K562 (cell line): Measurements from ENCODE around the gene NDUFAF8. TPM values are rescaled to one million over a fixed set of nuclear protein-coding genes. Genes with fewer than 3 reads are reported as not detected.

Source experiments
- ATAC-seq: fragments of 200-7000 bp; cut with Tn5 transposase; 3 replicates; pipeline ENCODE4 v1.9.1; 2020; ENCODE audit warnings: moderate library complexity
- BruUV-seq: library from RNA; stranded (reverse); fragments of 400-500 nt; replicated peaks from 2 replicates; lab custom pipeline; 2021; lab: Mats Ljungman, UMichigan
- CTCF ChIA-PET: fragments of 300-600 bp; formaldehyde crosslinking; extraction: SDS; loops from one replicate; lab custom pipeline; 2021; ENCODE audit warnings: low intra/inter-chr PET ratio; lab: Yijun Ruan, JAX
- POLR2A ChIA-PET: fragments of 300-600, 350-650 bp; sonication (Branson Sonifier 250); formaldehyde crosslinking; extraction: SDS; loops from one replicate; lab custom pipeline; 2021; ENCODE audit warnings: antibody characterized with exemption, inconsistent platforms; lab: Yijun Ruan, JAX
- DNase-seq, 4 experiments: peaks; one replicate each; pipeline versions ENCODE4 v3.0.0 to v3.0.0-alpha.2; 2011 to 2018; ENCODE audit warnings: low spot score in 3 of 4, mixed read lengths in 3 of 4; ENCODE audit errors: extremely low read depth in 1 of 4
- FAIRE-seq: peaks from 2 replicates; lab custom pipeline; 2011; peaks lifted over from hg19 to GRCh38; lab: Jason Lieb, UNC
- H2AFZ ChIP-seq: 2 replicates; pipeline ENCODE4 v1.6.0; 2011; ENCODE audit warnings: low read depth, low read length, control low read depth, inconsistent platforms
- H3K27ac ChIP-seq: fragments of 200-600 bp; 3 replicates; pipeline ENCODE4 v1.8.0; 2011; ENCODE audit warnings: low read depth, mild to moderate bottlenecking, control low read depth, inconsistent platforms, low read length, moderate library complexity, mixed read lengths; ENCODE audit errors: extremely low read depth
- H3K27me3 ChIP-seq, 2 experiments: fragments of 300-600 bp in 1 of 2; 2 replicates in 1 of 2; 3 replicates in 1 of 2; pipeline versions ENCODE4 v1.6.0 to v1.8.0; 2011; ENCODE audit warnings: inconsistent platforms in 2 of 2, low read length in 2 of 2, mild to moderate bottlenecking in 1 of 2, mixed read lengths in 1 of 2, moderate library complexity in 1 of 2; ENCODE audit not compliant: control insufficient read depth in 2 of 2, insufficient read depth in 2 of 2
- H3K36me3 ChIP-seq: fragments of 300-600 bp; 3 replicates; pipeline ENCODE4 v1.8.0; 2011; ENCODE audit warnings: mild to moderate bottlenecking, low read length, inconsistent platforms; ENCODE audit not compliant: control insufficient read depth, insufficient read depth
- H3K4me1 ChIP-seq, 2 experiments: fragments of 200-600 bp in 1 of 2; replicated peaks in 1 of 2; 2 replicates in 1 of 2; 3 replicates in 1 of 2; pipeline versions ENCODE4 v1.5.1 to v1.8.0; 2011; ENCODE audit warnings: inconsistent platforms in 2 of 2, low read length in 2 of 2, mild to moderate bottlenecking in 1 of 2, mixed read lengths in 1 of 2, moderate library complexity in 1 of 2; ENCODE audit not compliant: control insufficient read depth in 2 of 2, insufficient read depth in 2 of 2
- H3K4me2 ChIP-seq: 2 replicates; pipeline ENCODE4 v1.6.1; 2011; ENCODE audit warnings: low read length, control low read depth, inconsistent platforms, mixed read lengths; ENCODE audit not compliant: insufficient read depth
- H3K4me3 ChIP-seq: fragments of 200-600 bp; sonication (generic), shearing (Covaris generic); 2 replicates; pipeline ENCODE4 v1.5.1; 2016; ENCODE audit warnings: control low read depth, inconsistent platforms
- H3K79me2 ChIP-seq: fragments of 200-600 bp; 3 replicates; pipeline ENCODE4 v1.8.0; 2011; ENCODE audit warnings: low read length, inconsistent platforms; ENCODE audit not compliant: control insufficient read depth, insufficient read depth
- H3K9ac ChIP-seq, 2 experiments: 2 replicates each; pipeline versions ENCODE4 v1.6.0 to v1.6.1; 2011; ENCODE audit warnings: low read depth in 2 of 2, low read length in 2 of 2, control low read depth in 1 of 2, inconsistent platforms in 1 of 2, mild to moderate bottlenecking in 1 of 2, mixed read lengths in 1 of 2; ENCODE audit not compliant: insufficient read depth in 1 of 2
- H3K9me1 ChIP-seq: one replicate; pipeline ENCODE4 v1.6.0; 2011; ENCODE audit warnings: inconsistent platforms, mild to moderate bottlenecking, low read length, moderate library complexity; ENCODE audit not compliant: control insufficient read depth, insufficient read depth
- H3K9me3 ChIP-seq: replicated peaks from 2 replicates; pipeline ENCODE4 v1.5.1; 2011; ENCODE audit warnings: low read depth, low read length, inconsistent platforms; ENCODE audit not compliant: control insufficient read depth, insufficient read depth
- H4K20me1 ChIP-seq: replicated peaks from 2 replicates; pipeline ENCODE4 v1.6.1; 2011; ENCODE audit warnings: low read length, inconsistent platforms, mixed read lengths; ENCODE audit not compliant: control insufficient read depth, insufficient read depth
- ASH1L ChIP-seq: fragments of 450-650 bp; IDR thresholded peaks from 2 replicates; pipeline ENCODE4 v1.6.1; 2018; ENCODE audit warnings: borderline replicate concordance, mild to moderate bottlenecking, low read depth; ENCODE audit not compliant: partially characterized antibody
- CREM ChIP-seq: IDR thresholded peaks from 2 replicates; pipeline ENCODE4 v1.6.1; 2014; ENCODE audit warnings: antibody characterized with exemption, low read depth
- DNMT1 ChIP-seq: fragments of 450-650 bp; IDR thresholded peaks from 2 replicates; pipeline ENCODE4 v1.6.1; 2016; ENCODE audit warnings: antibody characterized with exemption, mild to moderate bottlenecking
- EHMT2 ChIP-seq: fragments of 450-650 bp; IDR thresholded peaks from 2 replicates; pipeline ENCODE4 v1.6.1; 2018; ENCODE audit warnings: antibody characterized with exemption
- HDAC2 ChIP-seq: fragments of 450-650 bp; IDR thresholded peaks from 2 replicates; pipeline ENCODE4 v1.6.1; 2016; ENCODE audit warnings: mild to moderate bottlenecking
- HDGF ChIP-seq: fragments of 450-650 bp; IDR thresholded peaks from 2 replicates; pipeline ENCODE4 v1.6.1; 2016
- HLTF ChIP-seq: fragments of 450-650 bp; IDR thresholded peaks from 2 replicates; pipeline ENCODE4 v1.6.1; 2016
- IFI16 ChIP-seq: fragments of 250-450 bp; sonication (Bioruptor Pico); IDR thresholded peaks from 2 replicates; pipeline ENCODE4 v2.1.2; 2022; ENCODE audit warnings: mild to moderate bottlenecking, inconsistent platforms
- LEF1 ChIP-seq: fragments of 450-650 bp; IDR thresholded peaks from 2 replicates; pipeline ENCODE4 v1.6.1; 2016; ENCODE audit warnings: mild to moderate bottlenecking
- MCM3 ChIP-seq: fragments of 450-650 bp; IDR thresholded peaks from 2 replicates; pipeline ENCODE4 v1.6.1; 2016
- MCM7 ChIP-seq, 2 experiments: fragments of 450-650 bp; IDR thresholded peaks; 2 replicates each; pipeline ENCODE4 v1.6.1; 2016 to 2018
- NCOA1 ChIP-seq: fragments of 450-650 bp; IDR thresholded peaks from 2 replicates; pipeline ENCODE4 v1.6.1; 2016; ENCODE audit warnings: low read depth
- PYGO2 ChIP-seq: fragments of 450-650 bp; IDR thresholded peaks from 2 replicates; pipeline ENCODE4 v1.6.1; 2016; ENCODE audit warnings: mild to moderate bottlenecking, missing genetic modification characterization, moderate library complexity, missing compliant biosample characterization
- RAD21 ChIP-seq, 2 experiments: fragments of 250-450 bp in 1 of 2; fragments of 450-650 bp in 1 of 2; sonication (Bioruptor Pico) in 1 of 2; formaldehyde crosslinking in 1 of 2; IDR thresholded peaks in 1 of 2; conservative IDR thresholded peaks in 1 of 2; 2 replicates each; pipeline versions ENCODE4 v1.4.0 to v1.8.0; 2020 to 2022; ENCODE audit warnings: mild to moderate bottlenecking in 2 of 2, moderate library complexity in 1 of 2
- RFX1 ChIP-seq: fragments of 450-650 bp; IDR thresholded peaks from 2 replicates; pipeline ENCODE4 v1.6.1; 2016; ENCODE audit warnings: mild to moderate bottlenecking, moderate library complexity
- SLC30A9 ChIP-seq: fragments of 250-450 bp; sonication (Bioruptor Pico); IDR thresholded peaks from 2 replicates; pipeline ENCODE4 v1.8.0; 2022; ENCODE audit warnings: mild to moderate bottlenecking, moderate library complexity
- SMARCA4 ChIP-seq: fragments of 450-650 bp; IDR thresholded peaks from 2 replicates; pipeline ENCODE4 v1.6.1; 2016
- YY1 ChIP-seq, 3 experiments: IDR thresholded peaks; 2 replicates each; pipeline ENCODE4 v1.6.1; 2011; ENCODE audit warnings: low read length in 2 of 3, mild to moderate bottlenecking in 2 of 3, moderate library complexity in 2 of 3, borderline replicate concordance in 1 of 3, control low read depth in 1 of 3, low read depth in 1 of 3; ENCODE audit not compliant: insufficient read depth in 3 of 3, insufficient replicate concordance in 2 of 3, control insufficient read depth in 1 of 3, insufficient read length in 1 of 3; ENCODE audit errors: extremely low read depth in 1 of 3
- ZC3H8 ChIP-seq: fragments of 450-650 bp; IDR thresholded peaks from 2 replicates; pipeline ENCODE4 v1.6.1; 2017
- ZFP91 ChIP-seq: sonication (generic); formaldehyde crosslinking; IDR thresholded peaks from 2 replicates; pipeline ENCODE4 v1.8.0; 2022; ENCODE audit warnings: mild to moderate bottlenecking, missing genetic modification reagents
- WGBS: fragments of 100-300 bp; shearing (Covaris generic); methylation state at CpG from one replicate; pipeline ENCODE4 v1.1.6; 2016; ENCODE audit warnings: low coverage, mixed read lengths; ENCODE audit not compliant: insufficient coverage; ENCODE audit errors: missing lambda C conversion rate; 5-methylcytosine and 5-hydroxymethylcytosine counted together
- in situ Hi-C: fragments of 300-500 bp; cut with MboI; formaldehyde crosslinking; loops from 4 replicates; pipeline ENCODE4 v1.15.0; 2018; ENCODE audit warnings: inconsistent platforms, mixed read lengths
- intact Hi-C: fragments of 100-400 bp; cut with micrococcal nuclease; formaldehyde crosslinking; loops from 2 replicates; pipeline ENCODE4 v1.14.2; 2022
- polyA plus RNA-seq, 8 experiments: library from polyadenylated mRNA; depleted of rRNA in 4 of 8; stranded (reverse) in 5 of 8; unstranded in 3 of 8; fragments of >200 nt; fragmentation: Nextera tagmentation in 2 of 8; fragmentation: Illumina TruSeq in 1 of 8; extraction: Ambion mirVana in 2 of 8; extraction: Trizol in 1 of 8; gene quantifications; 2 replicates each; pipeline versions ENCODE4 v1.2.1 to v1.2.3, GENCODE V29; 2011 to 2014; ENCODE audit warnings: inconsistent platforms in 1 of 8, missing spikeins in 1 of 8
- total RNA-seq, 7 experiments: library from RNA; depleted of rRNA in 6 of 7; stranded (reverse); fragments of >200 nt in 6 of 7; fragmentation: Illumina TruSeq in 2 of 7; extraction: Trizol in 2 of 7; gene quantifications; 2 replicates each; pipeline versions ENCODE4 v1.2.1 to v1.2.3, GENCODE V29; 2011 to 2021; ENCODE audit warnings: low replicate concordance in 1 of 7
- TF ChIP-seq, protein P1 (sequence below): fragments of 450-650 bp; formaldehyde crosslinking; IDR thresholded peaks from 2 replicates; pipeline ENCODE4 v1.4.0; 2020; ENCODE audit warnings: mild to moderate bottlenecking, moderate library complexity

The NDUFAF8 gene
- total and polyA plus RNA-seq, 9 of the 15 experiments (the other 6 are each of a cell fraction or from before 2014, with no cell fraction given): 13.5 to 144 (median 90.0) TPM

GRCh38 chr17:81253358-81254131 is 14.4 kb downstream of the NDUFAF8 start:
- H3K4me1 ChIP-seq: peaks cover 0 to 44% of the 10 kb centered on the region in 2 experiments; a peak in 1 of 5 replicates
- H4K20me1 ChIP-seq: no peaks in the 10 kb centered on the region; the same call in 1 of the 2 replicates
- peak; percentile 83 for ATAC-seq
- intact Hi-C loops (loop anchor here (2.0 to 5.0 kb wide), 2 partner anchors 39 to 231 kb away; no protein-coding TSS in a partner anchor), in situ Hi-C loops (no loop called here)
- H3K36me3 ChIP-seq: peaks cover 37% of the 10 kb centered on the region; the same call in 1 of the 3 replicates
- peak; percentile 66 to 77 (median 72) for DNase-seq
- H3K9me3 ChIP-seq: no peaks in the 10 kb centered on the region
- no peak overlapping the region for H3K27ac ChIP-seq
- no peaks in the 10 kb centered on the region for H3K27me3 ChIP-seq
- H2AFZ ChIP-seq: no peak overlapping the region
- H3K79me2 ChIP-seq: no peaks in the 10 kb centered on the region
- H3K4me3 ChIP-seq: no peak overlapping the region
- H3K9me1 ChIP-seq: no peaks in the 10 kb centered on the region
- no peak overlapping the region for H3K9ac ChIP-seq
- peak; percentile 96 for FAIRE-seq
- BruUV-seq: no TSS peak
- ChIA-PET POLR2A (interaction anchor here (0.6 to 0.8 kb wide), 3 partner anchors 9 to 151 kb away, joined by 3 read pairs; no protein-coding TSS in a partner anchor), CTCF (interaction anchor here (0.6 to 4.0 kb wide), 6 partner anchors 229 to 448 kb away, joined by 3 to 33 read pairs (median 10); no protein-coding TSS in a partner anchor)
- no peak overlapping the region for H3K4me2 ChIP-seq
- WGBS: 40% methylated on average over 17 of the region's 19 CpGs
- TF ChIP-seq PYGO2 (no peak), SLC30A9 (CRISPR knock-in tag) (no peak), HDGF (peak; percentile 100), DNMT1 (0 out of 2 replicates have a peak, but pooled peaks have one; percentile 65), IFI16 (CRISPR knock-in tag) (no peak), RFX1 (no peak), ZC3H8 (0 out of 2 replicates have a peak, but pooled peaks have one; percentile 75), HLTF (peak; percentile 98), RAD21 (CRISPR knock-in tag; conservative IDR thresholded peaks at IDR 0.05 in 1 of 2, IDR thresholded peaks at IDR 0.05 in 1 of 2) (peak; percentile 82 to 89), ZFP91 (CRISPR knock-in tag) (peak; percentile 13; the same call in 1 of the 2 replicates), HDAC2 (peak; percentile 91), MCM7 (IDR thresholded peaks at IDR 0.05) (peak in 1 of 2 experiments; percentile 79; a peak in 1 of 4 replicates), EHMT2 (peak; percentile 88), MCM3 (peak; percentile 53; the same call in 1 of the 2 replicates), NCOA1 (peak; percentile 68; the same call in 1 of the 2 replicates), LEF1 (no peak), ASH1L (peak; percentile 22), YY1 (IDR thresholded peaks at IDR 0.05; ENCODE audit: borderline replicate concordance in 1 of 3, control insufficient read depth in 1 of 3, extremely low read depth in 1 of 3, insufficient read depth in 3 of 3, insufficient read length in 1 of 3, insufficient replicate concordance in 2 of 3, low read depth in 1 of 3, low read length in 2 of 3) (peak in 1 of 3 experiments; percentile 54), SMARCA4 (peak; percentile 23; the same call in 1 of the 2 replicates), CREM (peak; percentile 61)
- TF ChIP-seq, protein P1, sequence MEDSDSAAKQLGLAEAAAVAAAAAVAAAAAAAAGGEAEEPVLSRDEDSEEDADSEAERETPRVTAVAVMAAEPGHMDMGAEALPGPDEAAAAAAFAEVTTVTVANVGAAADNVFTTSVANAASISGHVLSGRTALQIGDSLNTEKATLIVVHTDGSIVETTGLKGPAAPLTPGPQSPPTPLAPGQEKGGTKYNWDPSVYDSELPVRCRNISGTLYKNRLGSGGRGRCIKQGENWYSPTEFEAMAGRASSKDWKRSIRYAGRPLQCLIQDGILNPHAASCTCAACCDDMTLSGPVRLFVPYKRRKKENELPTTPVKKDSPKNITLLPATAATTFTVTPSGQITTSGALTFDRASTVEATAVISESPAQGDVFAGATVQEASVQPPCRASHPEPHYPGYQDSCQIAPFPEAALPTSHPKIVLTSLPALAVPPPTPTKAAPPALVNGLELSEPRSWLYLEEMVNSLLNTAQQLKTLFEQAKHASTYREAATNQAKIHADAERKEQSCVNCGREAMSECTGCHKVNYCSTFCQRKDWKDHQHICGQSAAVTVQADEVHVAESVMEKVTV (CRISPR knock-in tag): peak; percentile 60
